Loucy (cell line): ENCODE data around the gene CYP46A1.

Source experiments
- EZH2phosphoT487 ChIP-seq: fragments of 200-600 bp; IDR thresholded peaks from 2 replicates; pipeline ENCODE4 v1.6.1; 2018; ENCODE audit warnings: antibody characterized with exemption, mild to moderate bottlenecking, moderate library complexity, borderline replicate concordance
- TF ChIP-seq, protein P1 (sequence below): fragments of 200-600 bp; sonication (generic); conservative IDR thresholded peaks from 2 replicates; pipeline ENCODE4 v1.5.1; 2014; ENCODE audit warnings: mild to moderate bottlenecking, antibody characterized with exemption, low read length

DNA sequence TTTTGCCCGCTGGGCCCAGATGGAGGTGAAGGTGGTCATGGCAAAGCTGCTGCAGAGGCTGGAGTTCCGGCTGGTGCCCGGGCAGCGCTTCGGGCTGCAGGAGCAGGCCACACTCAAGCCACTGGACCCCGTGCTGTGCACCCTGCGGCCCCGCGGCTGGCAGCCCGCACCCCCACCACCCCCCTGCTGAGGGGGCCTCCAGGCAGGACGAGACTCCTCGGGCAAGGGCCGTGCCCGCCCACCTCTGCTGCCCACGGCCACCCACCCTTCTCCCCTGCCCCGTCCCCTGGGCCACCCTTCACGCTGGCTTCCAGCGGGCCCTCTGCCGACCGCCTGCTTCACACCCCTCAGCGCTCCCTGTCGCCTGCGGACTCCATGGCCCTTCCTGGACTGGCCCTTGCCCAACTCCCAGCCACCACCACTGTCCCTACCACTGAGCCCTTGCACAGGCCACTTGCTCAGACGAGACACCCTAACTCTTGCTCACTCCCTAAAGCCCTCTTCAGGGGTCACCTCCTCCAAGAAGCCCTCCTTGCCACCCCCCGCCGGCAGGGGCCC lies 42.5 kb downstream of the CYP46A1 start:
- TF ChIP-seq, protein P1, sequence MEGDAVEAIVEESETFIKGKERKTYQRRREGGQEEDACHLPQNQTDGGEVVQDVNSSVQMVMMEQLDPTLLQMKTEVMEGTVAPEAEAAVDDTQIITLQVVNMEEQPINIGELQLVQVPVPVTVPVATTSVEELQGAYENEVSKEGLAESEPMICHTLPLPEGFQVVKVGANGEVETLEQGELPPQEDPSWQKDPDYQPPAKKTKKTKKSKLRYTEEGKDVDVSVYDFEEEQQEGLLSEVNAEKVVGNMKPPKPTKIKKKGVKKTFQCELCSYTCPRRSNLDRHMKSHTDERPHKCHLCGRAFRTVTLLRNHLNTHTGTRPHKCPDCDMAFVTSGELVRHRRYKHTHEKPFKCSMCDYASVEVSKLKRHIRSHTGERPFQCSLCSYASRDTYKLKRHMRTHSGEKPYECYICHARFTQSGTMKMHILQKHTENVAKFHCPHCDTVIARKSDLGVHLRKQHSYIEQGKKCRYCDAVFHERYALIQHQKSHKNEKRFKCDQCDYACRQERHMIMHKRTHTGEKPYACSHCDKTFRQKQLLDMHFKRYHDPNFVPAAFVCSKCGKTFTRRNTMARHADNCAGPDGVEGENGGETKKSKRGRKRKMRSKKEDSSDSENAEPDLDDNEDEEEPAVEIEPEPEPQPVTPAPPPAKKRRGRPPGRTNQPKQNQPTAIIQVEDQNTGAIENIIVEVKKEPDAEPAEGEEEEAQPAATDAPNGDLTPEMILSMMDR = no peak
- no peak for TF ChIP-seq EZH2phosphoT487
